GM21786 (cell line): ENCODE results near the gene ZNF397.
A peak's percentile ranks its signal among the peaks of the same experiment; 100 is the strongest.

Experiments
- ATAC-seq: cut with Tn5 transposase; IDR thresholded peaks from one replicate; pipeline ENCODE4 v1.9.1; 2021; ENCODE audit not compliant: unreplicated experiment

The ZNF397 gene

GRCh38 chr18:35245719-35246317 lies 5.0 kb downstream of the ZNF397 start:
- no peak for ATAC-seq

GRCh38 chr18:35246831-35247230 lies 6.0 kb downstream of the ZNF397 start:
- no peak for ATAC-seq

GRCh38 chr18:35247412-35248249 lies 6.8 kb downstream of the ZNF397 start:
- ATAC-seq = no peak

- no peak for ATAC-seq
Measured at GRCh38 chr18:35248429-35248828, 7.6 kb downstream of the ZNF397 start.

- ATAC-seq = no peak
Measured at GRCh38 chr18:35252466-35252865, 11.6 kb downstream of the ZNF397 start.

GRCh38 chr18:35253655-35254287 lies 12.9 kb downstream of the ZNF397 start:
- ATAC-seq = no peak

- ATAC-seq = no peak
Measured at GRCh38 chr18:35256947-35257346, 16.1 kb downstream of the ZNF397 start.

GRCh38 chr18:35264409-35264808 lies 23.6 kb downstream of the ZNF397 start:
- ATAC-seq = no peak

GRCh38 chr18:35267161-35267651 lies 26.4 kb downstream of the ZNF397 start:
- peak; percentile 70 for ATAC-seq

GRCh38 chr18:35267809-35268208 lies 27.0 kb downstream of the ZNF397 start:
- no peak for ATAC-seq

GRCh38 chr18:35268821-35269220 lies 28.0 kb downstream of the ZNF397 start:
- no peak for ATAC-seq

GRCh38 chr18:35271656-35272055 lies 30.8 kb downstream of the ZNF397 start:
- no peak for ATAC-seq

- no peak for ATAC-seq
Measured at GRCh38 chr18:35276267-35276666, 35.4 kb downstream of the ZNF397 start.

GRCh38 chr18:35277633-35278032 lies 36.8 kb downstream of the ZNF397 start:
- ATAC-seq = no peak

GRCh38 chr18:35278085-35278484 lies 37.3 kb downstream of the ZNF397 start:
- no peak for ATAC-seq

GRCh38 chr18:35278969-35279368 lies 38.1 kb downstream of the ZNF397 start:
- no peak for ATAC-seq

- ATAC-seq = no peak
Measured at GRCh38 chr18:35282353-35282752, 41.5 kb downstream of the ZNF397 start.

- no peak for ATAC-seq
Measured at GRCh38 chr18:35283923-35284794, 43.3 kb downstream of the ZNF397 start.

GRCh38 chr18:35284841-35285240 lies 44.0 kb downstream of the ZNF397 start:
- ATAC-seq = no peak

- no peak for ATAC-seq
Measured at GRCh38 chr18:35289293-35289692, 48.5 kb downstream of the ZNF397 start.

GRCh38 chr18:35289727-35290093 lies 48.9 kb downstream of the ZNF397 start:
- peak; percentile 34 for ATAC-seq
